Anterior cingulate cortex (tissue), 58 donors: Measurements from ENCODE around the gene SRPX.

Experiments
- DNase-seq, 58 donors: peaks; one replicate each; lab custom pipeline; 2025; lab: John Stamatoyannopoulos, UW

SRPX gene

GRCh38 chrX:38214044-38214443 lies 6.6 kb downstream of the SRPX start:
- no peak for DNase-seq

- no peak for DNase-seq
These were observed 8.6 kb downstream of the SRPX start for GRCh38 chrX:38211891-38212635.

- peak in 13 of 58 donors; percentile 0 to 55 (median 4) for DNase-seq
These were observed 14.1 kb downstream of the SRPX start for GRCh38 chrX:38206542-38206941.

- peak in 1 of 58 donors; percentile 2 for DNase-seq
These were observed 14.6 kb downstream of the SRPX start for GRCh38 chrX:38206036-38206435.

GRCh38 chrX:38205039-38205438 lies 15.6 kb downstream of the SRPX start:
- no peak for DNase-seq

GRCh38 chrX:38192007-38192810 lies 28.5 kb downstream of the SRPX start:
- peak in 14 of 58 donors; percentile 0 to 19 (median 4) for DNase-seq

GRCh38 chrX:38189431-38190250 lies 31.0 kb downstream of the SRPX start:
- DNase-seq = no peak

GRCh38 chrX:38183596-38183995 lies 37.1 kb downstream of the SRPX start:
- DNase-seq = no peak

GRCh38 chrX:38181357-38181756 lies 39.3 kb downstream of the SRPX start:
- no peak for DNase-seq

GRCh38 chrX:38178396-38178795 lies 42.3 kb downstream of the SRPX start:
- DNase-seq = peak in 4 of 58 donors; percentile 1 to 8 (median 2)

GRCh38 chrX:38175139-38175538 lies 45.5 kb downstream of the SRPX start:
- peak in 15 of 58 donors; percentile 0 to 13 (median 1) for DNase-seq

- DNase-seq = no peak
These were observed 48.1 kb downstream of the SRPX start for GRCh38 chrX:38172596-38172995.

GRCh38 chrX:38170556-38170955 lies 50.1 kb downstream of the SRPX start:
- DNase-seq = no peak

GRCh38 chrX:38166478-38167083 lies 54.1 kb downstream of the SRPX start:
- peak in 1 of 58 donors; percentile 0 for DNase-seq

- no peak for DNase-seq
These were observed 55.6 kb downstream of the SRPX start for GRCh38 chrX:38165023-38165422.

- no peak for DNase-seq
These were observed 57.5 kb downstream of the SRPX start for GRCh38 chrX:38163193-38163592.

- no peak for DNase-seq
These were observed 63.8 kb downstream of the SRPX start for GRCh38 chrX:38156838-38157237.

GRCh38 chrX:38154818-38155217 lies 65.9 kb downstream of the SRPX start:
- DNase-seq = no peak

- DNase-seq = no peak
These were observed 66.3 kb downstream of the SRPX start for GRCh38 chrX:38154340-38154739.

GRCh38 chrX:38151441-38151840 lies 69.2 kb downstream of the SRPX start:
- no peak for DNase-seq
